Measurements from ENCODE around the gene ST6GAL1.

ST6GAL1 gene

DNA sequence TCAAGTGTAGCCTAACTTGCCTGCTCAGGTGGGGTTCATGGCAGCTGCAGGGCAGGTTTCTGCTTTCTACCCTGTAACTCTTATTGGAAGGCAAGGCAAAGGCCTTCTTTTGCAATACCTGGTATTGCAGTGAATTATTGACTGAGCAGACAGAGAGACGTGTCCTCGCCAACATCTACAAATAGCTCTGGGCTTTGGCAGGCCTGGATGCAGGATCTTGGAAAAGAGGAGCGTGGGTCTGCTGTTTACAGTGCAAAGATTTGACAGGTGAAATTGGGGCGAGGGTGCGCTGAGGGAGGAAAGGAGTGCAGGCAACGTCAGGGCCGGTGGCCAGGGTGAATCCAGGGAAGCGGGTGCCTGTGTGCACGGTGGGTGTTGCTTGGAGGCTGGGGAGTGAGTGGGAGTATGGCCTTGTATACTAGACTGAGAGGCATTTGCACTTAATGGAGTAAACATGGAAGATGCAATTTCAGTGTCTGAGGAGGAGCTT lies 44.5 kb downstream of the ST6GAL1 start:
- TF ChIP-seq, protein P1, sequence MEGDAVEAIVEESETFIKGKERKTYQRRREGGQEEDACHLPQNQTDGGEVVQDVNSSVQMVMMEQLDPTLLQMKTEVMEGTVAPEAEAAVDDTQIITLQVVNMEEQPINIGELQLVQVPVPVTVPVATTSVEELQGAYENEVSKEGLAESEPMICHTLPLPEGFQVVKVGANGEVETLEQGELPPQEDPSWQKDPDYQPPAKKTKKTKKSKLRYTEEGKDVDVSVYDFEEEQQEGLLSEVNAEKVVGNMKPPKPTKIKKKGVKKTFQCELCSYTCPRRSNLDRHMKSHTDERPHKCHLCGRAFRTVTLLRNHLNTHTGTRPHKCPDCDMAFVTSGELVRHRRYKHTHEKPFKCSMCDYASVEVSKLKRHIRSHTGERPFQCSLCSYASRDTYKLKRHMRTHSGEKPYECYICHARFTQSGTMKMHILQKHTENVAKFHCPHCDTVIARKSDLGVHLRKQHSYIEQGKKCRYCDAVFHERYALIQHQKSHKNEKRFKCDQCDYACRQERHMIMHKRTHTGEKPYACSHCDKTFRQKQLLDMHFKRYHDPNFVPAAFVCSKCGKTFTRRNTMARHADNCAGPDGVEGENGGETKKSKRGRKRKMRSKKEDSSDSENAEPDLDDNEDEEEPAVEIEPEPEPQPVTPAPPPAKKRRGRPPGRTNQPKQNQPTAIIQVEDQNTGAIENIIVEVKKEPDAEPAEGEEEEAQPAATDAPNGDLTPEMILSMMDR (IDR thresholded peaks at IDR 0.05; ENCODE audit: low read depth, low read length): no peak
- H3K4me3 ChIP-seq (ENCODE audit: low read depth, low read length): no peak overlapping the region

DNA sequence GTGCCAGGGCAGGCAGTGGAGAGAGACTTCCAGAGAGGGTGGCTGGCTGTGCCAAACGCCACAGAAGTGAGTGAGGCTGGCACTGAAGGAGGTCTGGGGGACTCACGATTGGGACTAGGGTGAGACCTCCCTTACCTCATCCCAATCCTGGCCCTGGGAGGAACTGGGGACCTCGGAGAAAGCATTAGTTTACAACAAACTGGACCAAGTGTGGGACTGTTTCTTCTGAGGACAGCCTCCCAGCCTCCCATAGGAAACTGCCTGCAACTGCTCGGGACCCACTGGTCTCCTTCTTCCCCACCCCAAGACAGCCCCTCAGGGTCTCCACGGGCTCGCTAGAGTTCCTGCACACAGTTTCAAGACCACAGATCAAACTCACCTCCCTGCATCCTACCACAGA lies 45.4 kb downstream of the ST6GAL1 start:
- no peak overlapping the region for H3K4me3 ChIP-seq (ENCODE audit: low read depth, low read length)
- TF ChIP-seq, protein P1 (IDR thresholded peaks at IDR 0.05; ENCODE audit: low read depth, low read length): no peak

DNA sequence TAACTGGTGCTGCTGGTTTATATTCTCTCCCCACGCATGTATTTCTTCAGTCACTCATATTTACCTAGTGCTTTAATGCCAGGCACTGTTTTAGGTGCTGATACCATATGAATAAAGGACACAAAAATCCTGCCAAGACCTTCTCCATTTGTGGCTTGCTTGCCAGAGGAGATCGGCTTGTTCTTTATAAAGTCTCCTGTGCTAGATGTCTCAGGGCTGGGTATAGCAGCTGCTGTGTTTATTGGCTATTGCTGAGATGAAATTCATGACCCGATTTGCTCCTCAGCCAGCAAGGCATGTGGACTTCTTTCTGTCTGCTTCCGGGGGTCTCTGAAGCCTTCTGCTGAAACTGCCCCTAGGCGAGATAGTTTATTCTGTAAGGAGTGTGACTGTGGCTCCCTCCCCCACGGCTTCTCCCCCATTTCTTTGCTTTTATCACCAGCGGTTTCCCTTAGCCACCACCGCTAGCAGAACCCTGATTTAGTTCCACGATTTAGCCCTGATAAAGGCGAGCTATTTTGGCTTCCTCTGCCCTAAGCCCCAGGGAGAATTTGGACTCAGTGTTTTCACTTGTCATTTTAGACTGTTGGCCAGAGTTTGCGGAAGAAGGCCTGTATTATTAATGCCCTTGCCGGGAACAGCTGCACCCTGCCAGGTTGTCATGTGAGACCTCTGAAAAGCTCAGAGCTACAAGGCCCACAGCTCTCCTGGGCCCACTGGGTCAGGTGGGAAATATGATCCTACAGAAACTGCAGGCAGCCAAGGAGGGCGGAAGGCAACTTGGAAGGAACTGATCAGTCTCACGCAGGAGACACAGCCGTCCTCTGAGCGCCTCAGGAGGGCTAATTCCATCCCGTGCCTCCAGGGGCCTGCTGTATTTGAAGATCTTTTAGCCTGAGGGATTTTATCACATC lies 46.8 kb downstream of the ST6GAL1 start:
- no peak overlapping the region for H3K4me3 ChIP-seq (ENCODE audit: low read depth, low read length)
- TF ChIP-seq, protein P1 (IDR thresholded peaks at IDR 0.05; ENCODE audit: low read depth, low read length): no peak

DNA sequence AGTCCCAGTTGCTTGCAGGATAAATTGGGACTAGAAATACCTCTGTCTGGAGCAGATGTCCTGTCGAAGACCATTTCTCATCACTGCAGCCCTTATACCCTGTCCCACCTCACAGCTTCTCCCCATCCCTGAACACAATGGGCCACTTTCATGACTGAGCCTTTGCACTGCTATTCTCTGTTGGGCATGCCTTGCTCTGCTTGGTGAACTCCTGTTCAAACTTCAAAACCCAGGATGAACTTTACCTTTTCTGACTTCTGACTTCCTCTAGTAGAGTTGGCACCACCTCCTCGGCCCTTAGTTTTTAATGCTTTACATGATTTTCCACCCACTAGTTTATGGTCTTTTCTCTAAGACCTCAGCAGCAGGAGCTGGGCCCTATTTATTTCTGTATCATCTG lies 48.4 kb downstream of the ST6GAL1 start:
- H3K4me3 ChIP-seq (ENCODE audit: low read depth, low read length): no peak overlapping the region
- TF ChIP-seq, protein P1 (IDR thresholded peaks at IDR 0.05; ENCODE audit: low read depth, low read length): no peak

DNA sequence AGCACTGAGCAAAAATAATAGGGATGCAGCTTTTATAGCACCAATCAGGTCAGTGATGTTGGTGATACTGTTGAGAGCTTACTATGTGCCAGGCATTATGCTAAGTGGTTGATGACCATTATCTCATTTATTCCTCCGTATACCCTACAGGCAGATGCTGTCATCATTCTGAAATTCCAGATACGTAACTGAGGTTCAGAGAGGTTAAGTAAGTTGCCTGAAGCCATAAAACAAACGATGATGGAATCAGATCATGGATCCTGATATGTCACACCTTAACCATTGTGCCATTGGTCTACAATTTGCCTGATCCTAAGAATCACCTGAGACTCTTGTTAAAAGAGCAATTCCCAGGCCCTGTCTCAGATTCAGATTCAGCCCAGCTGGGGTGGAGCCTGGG lies 49.5 kb downstream of the ST6GAL1 start:
- TF ChIP-seq, protein P1 (IDR thresholded peaks at IDR 0.05; ENCODE audit: low read depth, low read length): no peak
- H3K4me3 ChIP-seq (ENCODE audit: low read depth, low read length): no peak overlapping the region

DNA sequence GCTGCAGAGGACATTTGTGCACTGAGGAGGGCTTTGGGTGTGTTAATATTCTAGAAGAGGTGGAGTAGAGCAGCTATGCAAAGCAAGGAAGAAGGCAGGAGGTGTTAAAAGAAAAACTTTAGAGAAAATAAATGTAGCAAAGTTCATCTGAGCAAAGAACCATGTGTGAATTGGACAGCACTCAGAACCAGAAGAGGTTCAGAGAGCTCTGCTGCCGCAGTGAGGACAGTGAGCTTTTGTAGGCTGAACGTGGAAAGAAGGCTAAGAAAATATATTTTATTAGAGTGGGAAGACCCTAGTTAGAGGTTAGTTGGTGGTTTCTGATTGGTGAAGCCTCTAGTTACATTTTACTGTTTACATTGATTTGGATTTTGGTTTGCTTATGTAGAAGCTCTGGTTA lies 50.7 kb downstream of the ST6GAL1 start:
- TF ChIP-seq, protein P1 (IDR thresholded peaks at IDR 0.05; ENCODE audit: low read depth, low read length): no peak
- no peak overlapping the region for H3K4me3 ChIP-seq (ENCODE audit: low read depth, low read length)

DNA sequence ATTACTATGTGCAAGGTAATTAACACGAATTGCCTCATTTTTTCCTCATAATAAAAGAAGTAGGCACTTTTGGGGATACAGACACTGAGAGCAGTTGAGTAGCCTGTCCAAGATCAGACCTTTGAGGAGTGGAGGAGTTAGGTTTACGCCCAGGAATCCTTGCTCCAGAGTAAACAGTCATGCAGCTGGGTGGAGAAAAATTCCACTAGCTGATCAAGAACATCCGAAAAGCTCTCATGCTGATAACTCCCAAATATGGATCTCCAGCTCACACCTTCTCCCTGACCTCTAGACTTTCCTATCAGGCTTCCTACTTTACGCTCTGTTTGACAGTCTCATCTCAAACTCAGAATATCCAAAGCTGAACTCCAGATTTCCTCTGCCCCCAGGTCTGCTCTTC lies 53.3 kb downstream of the ST6GAL1 start:
- H3K4me3 ChIP-seq (ENCODE audit: low read depth, low read length): no peak overlapping the region
- TF ChIP-seq, protein P1 (IDR thresholded peaks at IDR 0.05; ENCODE audit: low read depth, low read length): no peak

Measured in WI38 (cell line).